Astrocyte (in vitro differentiated cells and primary cell): ENCODE results near the gene NRGN. TPM values are rescaled to one million over a fixed set of nuclear protein-coding genes. Genes with fewer than 3 reads are reported as not detected.
A peak's percentile ranks its signal among the peaks of the same experiment; 100 is the strongest.

Source experiments
- DNase-seq: peaks from one replicate; pipeline ENCODE4 v3.0.0-alpha.2; 2010; ENCODE audit warnings: low read depth
- FAIRE-seq: peaks from 2 replicates; lab custom pipeline; 2011; peaks lifted over from hg19 to GRCh38; lab: Jason Lieb, UNC
- H2AFZ ChIP-seq: 2 replicates; pipeline ENCODE4 v1.6.0; 2012; ENCODE audit warnings: low read depth, low read length, inconsistent platforms
- H3K27ac ChIP-seq: 2 replicates; pipeline ENCODE4 v1.5.1; 2011; ENCODE audit warnings: low read depth, low read length, inconsistent platforms
- H3K27me3 ChIP-seq: 2 replicates; pipeline ENCODE4 v1.6.0; 2011; ENCODE audit warnings: low read length, inconsistent platforms; ENCODE audit not compliant: insufficient read depth
- H3K36me3 ChIP-seq: 2 replicates; pipeline ENCODE4 v1.5.1; 2011; ENCODE audit warnings: low read length, inconsistent platforms; ENCODE audit not compliant: insufficient read depth
- H3K4me1 ChIP-seq: 2 replicates; pipeline ENCODE4 v1.5.1; 2011; ENCODE audit warnings: low read length, inconsistent platforms; ENCODE audit not compliant: insufficient read depth
- H3K4me2 ChIP-seq: 2 replicates; pipeline ENCODE4 v1.6.0; 2012; ENCODE audit warnings: low read length, inconsistent platforms
- H3K4me3 ChIP-seq: 2 replicates; pipeline ENCODE4 v1.5.1; 2011; ENCODE audit warnings: low read depth, mild to moderate bottlenecking, low read length, inconsistent platforms; ENCODE audit not compliant: insufficient read depth
- H3K79me2 ChIP-seq: 2 replicates; pipeline ENCODE4 v1.6.0; 2012; ENCODE audit warnings: mild to moderate bottlenecking, low read length, inconsistent platforms; ENCODE audit not compliant: insufficient read depth
- H3K9ac ChIP-seq: 2 replicates; pipeline ENCODE4 v1.6.0; 2012; ENCODE audit warnings: mild to moderate bottlenecking, low read length, inconsistent platforms
- H3K9me3 ChIP-seq: 2 replicates; pipeline ENCODE4 v1.5.1; 2012; ENCODE audit warnings: low read depth, mild to moderate bottlenecking, low read length, inconsistent platforms; ENCODE audit not compliant: insufficient read depth
- H4K20me1 ChIP-seq: 2 replicates; pipeline ENCODE4 v1.6.0; 2012; ENCODE audit warnings: low read length, inconsistent platforms; ENCODE audit not compliant: insufficient read depth
- H3K27ac Mint-ChIP-seq: one replicate; pipeline ENCODE4 v1.8.0; 2021; ENCODE audit warnings: mild to moderate bottlenecking, mixed read lengths; ENCODE audit not compliant: unreplicated experiment
- H3K27me3 Mint-ChIP-seq: one replicate; pipeline ENCODE4 v1.8.0; 2021; ENCODE audit warnings: low read depth, mixed read lengths; ENCODE audit not compliant: unreplicated experiment
- H3K36me3 Mint-ChIP-seq: one replicate; pipeline ENCODE4 v1.8.0; 2021; ENCODE audit warnings: low read depth, mixed read lengths; ENCODE audit not compliant: unreplicated experiment
- H3K4me1 Mint-ChIP-seq: one replicate; pipeline ENCODE4 v1.8.0; 2021; ENCODE audit warnings: low read depth, mixed read lengths; ENCODE audit not compliant: unreplicated experiment
- H3K4me3 Mint-ChIP-seq: one replicate; pipeline ENCODE4 v1.8.0; 2021; ENCODE audit warnings: mild to moderate bottlenecking, moderate library complexity, mixed read lengths; ENCODE audit not compliant: unreplicated experiment
- H3K9me3 Mint-ChIP-seq: one replicate; pipeline ENCODE4 v1.8.0; 2021; ENCODE audit warnings: mild to moderate bottlenecking, mixed read lengths; ENCODE audit not compliant: unreplicated experiment
- EZH2 ChIP-seq: IDR thresholded peaks from 2 replicates; pipeline ENCODE4 v1.6.1; 2012; ENCODE audit warnings: mild to moderate bottlenecking, low read length, inconsistent platforms; ENCODE audit not compliant: insufficient read depth
- total RNA-seq: library from RNA; stranded (reverse); gene quantifications from 2 replicates; pipeline ENCODE4 v1.2.1, GENCODE V29; 2021
- TF ChIP-seq, protein P1 (sequence below): IDR thresholded peaks from 2 replicates; pipeline ENCODE4 v1.5.1; 2011; ENCODE audit warnings: low read depth, mild to moderate bottlenecking, inconsistent platforms, low read length, moderate library complexity; ENCODE audit not compliant: insufficient read depth

NRGN gene
- total RNA-seq, 1 donor from 2014 or later, result 1.7 TPM

DNA sequence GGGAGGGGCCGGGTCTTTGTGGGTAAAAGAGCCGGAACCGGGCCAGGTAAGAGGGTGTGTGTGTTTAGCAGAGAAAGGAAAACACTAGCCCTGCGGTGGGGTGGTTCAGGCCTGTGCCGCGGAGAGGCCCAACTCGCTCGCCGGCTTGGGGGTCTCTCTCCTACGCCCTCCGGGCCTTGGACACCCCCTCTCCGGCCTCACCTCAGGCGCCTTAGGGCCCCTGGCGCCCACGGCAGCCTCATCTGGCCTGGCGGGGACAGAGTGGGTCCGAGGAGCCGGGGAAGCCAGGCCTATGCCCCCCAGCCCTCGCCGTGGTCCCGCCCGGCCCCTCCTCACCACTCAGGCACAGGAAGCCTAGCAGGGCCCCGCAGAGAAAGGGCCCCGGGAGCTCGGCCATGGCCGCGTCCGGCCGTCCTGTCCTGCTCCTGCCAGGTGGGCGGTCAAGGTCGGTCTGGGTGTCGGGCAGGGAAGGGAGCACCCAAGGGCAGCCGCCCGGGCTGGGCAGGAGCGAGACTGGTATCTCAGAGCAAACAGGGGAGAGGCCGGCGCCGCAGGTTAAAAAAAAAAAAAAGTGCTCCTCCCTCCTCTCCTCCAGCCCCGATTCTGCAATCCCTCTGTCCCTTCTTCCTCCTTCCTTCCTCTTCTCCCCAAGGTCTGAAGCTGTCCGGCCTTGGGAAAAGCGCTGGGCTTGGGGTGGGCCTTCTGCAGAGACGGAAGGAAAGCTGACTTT lies 12.2 kb downstream of the NRGN start, which contains the start of gene VSIG2:
Gene VSIG2 (minus strand): TSS at position 515 of the 730 bp plus-strand sequence. CDS start 118 bp downstream, at position 397.
- Histone ChIP-seq H3K27ac (no peak within 1 kb of the TSS), H3K79me2 (no peaks in the 10 kb centered on the region), H3K4me3 (no peak within 1 kb of the TSS), H4K20me1 (no peaks in the 10 kb centered on the region), H3K9ac (no peak within 1 kb of the TSS), H3K27me3 (peaks cover 7% of the 10 kb centered on the region), H3K36me3 (no peaks in the 10 kb centered on the region), H2AFZ (peak within 1 kb of the TSS; percentile 49), H3K4me1 (peaks cover 33% of the 10 kb centered on the region), H3K9me3 (no peaks in the 10 kb centered on the region), H3K4me2 (no peak within 1 kb of the TSS)
- Mint-ChIP-seq H3K9me3 (no peaks in the 10 kb centered on the region), H3K36me3 (peaks cover 3% of the 10 kb centered on the region), H3K27me3 (peaks cover 57% of the 10 kb centered on the region), H3K27ac (no peak within 1 kb of the TSS), H3K4me3 (no peak within 1 kb of the TSS), H3K4me1 (peaks cover 19% of the 10 kb centered on the region)
- no peak for FAIRE-seq
- no peak for DNase-seq
- TF ChIP-seq, protein P1, sequence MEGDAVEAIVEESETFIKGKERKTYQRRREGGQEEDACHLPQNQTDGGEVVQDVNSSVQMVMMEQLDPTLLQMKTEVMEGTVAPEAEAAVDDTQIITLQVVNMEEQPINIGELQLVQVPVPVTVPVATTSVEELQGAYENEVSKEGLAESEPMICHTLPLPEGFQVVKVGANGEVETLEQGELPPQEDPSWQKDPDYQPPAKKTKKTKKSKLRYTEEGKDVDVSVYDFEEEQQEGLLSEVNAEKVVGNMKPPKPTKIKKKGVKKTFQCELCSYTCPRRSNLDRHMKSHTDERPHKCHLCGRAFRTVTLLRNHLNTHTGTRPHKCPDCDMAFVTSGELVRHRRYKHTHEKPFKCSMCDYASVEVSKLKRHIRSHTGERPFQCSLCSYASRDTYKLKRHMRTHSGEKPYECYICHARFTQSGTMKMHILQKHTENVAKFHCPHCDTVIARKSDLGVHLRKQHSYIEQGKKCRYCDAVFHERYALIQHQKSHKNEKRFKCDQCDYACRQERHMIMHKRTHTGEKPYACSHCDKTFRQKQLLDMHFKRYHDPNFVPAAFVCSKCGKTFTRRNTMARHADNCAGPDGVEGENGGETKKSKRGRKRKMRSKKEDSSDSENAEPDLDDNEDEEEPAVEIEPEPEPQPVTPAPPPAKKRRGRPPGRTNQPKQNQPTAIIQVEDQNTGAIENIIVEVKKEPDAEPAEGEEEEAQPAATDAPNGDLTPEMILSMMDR, result no peak
- peak; percentile 38 for TF ChIP-seq EZH2

DNA sequence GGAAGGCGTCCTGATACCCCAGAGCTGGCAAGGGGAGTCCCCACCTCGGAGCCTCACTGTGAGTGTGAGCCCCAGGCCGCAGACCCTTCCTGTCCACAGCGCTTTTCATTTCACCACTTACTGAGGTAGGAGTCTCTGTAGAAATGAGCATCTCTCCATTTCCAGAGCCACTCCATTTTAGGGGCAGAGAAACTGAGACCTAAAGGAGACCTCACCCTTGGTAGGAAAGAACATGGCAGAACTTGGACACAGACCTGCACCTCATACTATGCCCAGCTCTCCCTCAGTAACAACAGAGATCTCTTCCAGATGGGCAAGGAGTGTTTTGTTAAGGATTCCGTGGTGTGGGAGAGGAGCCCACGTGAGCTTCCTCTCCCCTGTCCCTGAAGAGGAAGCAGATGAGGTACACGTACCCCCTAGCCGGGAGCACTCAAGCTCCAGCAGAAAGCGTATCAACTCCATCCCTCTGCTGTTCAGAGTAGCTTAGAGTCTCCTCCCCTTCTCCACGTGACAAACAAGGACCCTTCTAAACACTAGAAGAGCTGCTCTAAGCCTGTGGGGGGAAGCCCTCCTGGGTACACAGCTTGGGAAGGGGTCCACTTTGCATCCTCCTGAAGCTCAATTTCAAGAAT lies 12.8 kb downstream of the NRGN start:
- Histone ChIP-seq H3K36me3 (no peaks in the 10 kb centered on the region), H2AFZ (peak overlapping the region; percentile 49), H3K9me3 (no peaks in the 10 kb centered on the region), H3K4me2 (no peak overlapping the region), H3K27ac (no peak overlapping the region), H3K9ac (no peak overlapping the region), H3K27me3 (peaks cover 11% of the 10 kb centered on the region), H3K4me1 (peaks cover 28% of the 10 kb centered on the region), H3K79me2 (no peaks in the 10 kb centered on the region), H3K4me3 (no peak overlapping the region), H4K20me1 (no peaks in the 10 kb centered on the region)
- Mint-ChIP-seq H3K4me1 (peaks cover 21% of the 10 kb centered on the region), H3K27ac (no peak overlapping the region), H3K27me3 (peaks cover 59% of the 10 kb centered on the region), H3K36me3 (peaks cover 3% of the 10 kb centered on the region), H3K9me3 (no peaks in the 10 kb centered on the region), H3K4me3 (no peak overlapping the region)
- DNase-seq, result no peak
- no peak for FAIRE-seq
- TF ChIP-seq EZH2, result no peak
- TF ChIP-seq, protein P1, result no peak

DNA sequence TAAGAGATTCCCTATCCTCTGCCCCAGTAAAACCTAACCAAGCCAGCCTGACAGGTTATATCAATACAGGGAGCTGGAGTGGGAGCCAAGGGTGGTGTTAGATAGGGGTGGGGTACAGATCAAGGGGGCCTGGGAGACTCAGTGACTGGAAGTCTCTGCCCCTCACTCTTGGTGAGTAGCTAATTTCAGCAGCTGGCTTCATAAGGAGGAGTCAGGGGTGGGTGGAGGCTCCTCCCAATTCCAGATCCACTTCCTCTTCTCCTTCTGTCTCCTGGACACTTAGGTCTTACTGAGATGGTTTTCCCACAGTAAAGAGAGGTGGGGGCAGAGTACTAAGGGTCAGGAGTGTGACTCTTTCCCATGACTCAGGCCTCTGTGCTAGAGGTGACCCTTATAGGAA lies 13.5 kb downstream of the NRGN start:
- peaks cover 16% of the 10 kb centered on the region for H3K4me1 Mint-ChIP-seq
- TF ChIP-seq, protein P1, result no peak
- no peak for TF ChIP-seq EZH2
- no peak overlapping the region for H3K4me3 ChIP-seq
- no peak overlapping the region for H3K27ac ChIP-seq
- peaks cover 58% of the 10 kb centered on the region for H3K27me3 Mint-ChIP-seq
- H3K36me3 Mint-ChIP-seq, result peaks cover 3% of the 10 kb centered on the region
- H3K27ac Mint-ChIP-seq, result no peak overlapping the region
- H3K9ac ChIP-seq, result no peak overlapping the region
- H3K4me1 ChIP-seq, result peaks cover 23% of the 10 kb centered on the region
- no peaks in the 10 kb centered on the region for H3K9me3 ChIP-seq
- H2AFZ ChIP-seq, result no peak overlapping the region
- H4K20me1 ChIP-seq, result no peaks in the 10 kb centered on the region
- no peaks in the 10 kb centered on the region for H3K36me3 ChIP-seq
- H3K4me2 ChIP-seq, result no peak overlapping the region
- no peaks in the 10 kb centered on the region for H3K79me2 ChIP-seq
- no peaks in the 10 kb centered on the region for H3K9me3 Mint-ChIP-seq
- DNase-seq (no peak), FAIRE-seq (no peak)
- H3K4me3 Mint-ChIP-seq, result no peak overlapping the region
- peaks cover 11% of the 10 kb centered on the region for H3K27me3 ChIP-seq
